Myocyte (in vitro differentiated cells): Measurements from ENCODE around the gene NUP133. TPM values are rescaled to one million over a fixed set of nuclear protein-coding genes. Genes with fewer than 3 reads are reported as not detected.

Experiments
- total RNA-seq: library from RNA; depleted of rRNA; stranded (reverse); fragments of >200 nt; gene quantifications from 2 replicates; pipeline ENCODE4 v1.2.3, GENCODE V29; 2014

NUP133 gene
- total RNA-seq, 1 donor from 2014 or later = 40.8 TPM

Other genes with a start within 250 kb of the NUP133 start
- gene RAB4A, start 237.2 kb downstream of the NUP133 start, total RNA-seq = 15.7 and 18.7 TPM in 2 replicates
- gene CCSAP, start 165.3 kb downstream of the NUP133 start, total RNA-seq = 7.4 and 8.5 TPM in 2 replicates
- 1,702 and 1,763 TPM in 2 replicates for gene ACTA1, start 74.2 kb downstream of the NUP133 start, total RNA-seq
- 28.9 and 29.2 TPM in 2 replicates for gene ABCB10, start 50.4 kb upstream of the NUP133 start, total RNA-seq
- 11.9 and 12.9 TPM in 2 replicates for gene TAF5L, start 117.8 kb upstream of the NUP133 start, total RNA-seq
- gene URB2, start 117.9 kb upstream of the NUP133 start, total RNA-seq = 14.4 and 17.2 TPM in 2 replicates